ENCODE data around the gene HTR2C.
"Not testable (repeated sequence)": the region's sequence is repeated elsewhere in the genome, so short reads cannot be mapped to it uniquely, and the experiment has no call there.

The HTR2C gene

DNA sequence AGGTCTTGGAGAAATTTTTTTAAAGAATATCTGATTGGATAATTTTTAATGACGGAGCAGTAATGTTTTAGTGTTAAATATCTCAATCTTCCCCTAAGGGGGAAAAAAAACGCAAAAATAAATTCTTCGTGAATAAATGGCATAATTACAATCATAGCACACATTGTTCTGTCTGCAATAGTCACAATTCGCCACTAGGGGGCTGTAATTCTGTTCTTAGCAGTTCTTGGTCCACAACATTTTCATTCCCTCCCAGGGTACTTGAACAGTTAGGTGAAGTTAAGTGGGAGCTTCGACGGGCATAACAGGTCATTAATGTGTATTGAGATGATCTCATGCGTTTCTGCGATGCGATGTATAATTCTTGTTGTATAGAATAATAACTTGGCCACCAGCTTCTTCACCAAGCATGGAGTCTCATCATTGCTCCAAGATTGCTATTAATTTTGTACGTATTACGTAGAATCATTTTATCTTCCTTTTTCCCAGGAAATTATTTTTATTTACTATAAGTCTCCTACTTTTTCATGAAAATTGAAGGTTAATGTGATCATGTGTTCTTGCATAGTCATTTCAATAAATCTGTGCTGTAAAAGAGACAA is 27.2 kb downstream of the HTR2C start:
- H3K9me3 ChIP-seq (ENCODE audit: control insufficient read depth, low read length), result no peaks in the 10 kb centered on the region
- H3K4me3 ChIP-seq (ENCODE audit: low read length), result no peak overlapping the region
- no peaks in the 10 kb centered on the region for H3K4me1 ChIP-seq (ENCODE audit: control insufficient read depth, insufficient read depth, low read length)
- no peak overlapping the region for H3K9ac ChIP-seq (ENCODE audit: low read length)
- H3K27me3 ChIP-seq (ENCODE audit: control insufficient read depth, insufficient read depth, low read length), result no peaks in the 10 kb centered on the region
- H3K36me3 ChIP-seq (ENCODE audit: control insufficient read depth, insufficient read depth, low read length), result no peaks in the 10 kb centered on the region

DNA sequence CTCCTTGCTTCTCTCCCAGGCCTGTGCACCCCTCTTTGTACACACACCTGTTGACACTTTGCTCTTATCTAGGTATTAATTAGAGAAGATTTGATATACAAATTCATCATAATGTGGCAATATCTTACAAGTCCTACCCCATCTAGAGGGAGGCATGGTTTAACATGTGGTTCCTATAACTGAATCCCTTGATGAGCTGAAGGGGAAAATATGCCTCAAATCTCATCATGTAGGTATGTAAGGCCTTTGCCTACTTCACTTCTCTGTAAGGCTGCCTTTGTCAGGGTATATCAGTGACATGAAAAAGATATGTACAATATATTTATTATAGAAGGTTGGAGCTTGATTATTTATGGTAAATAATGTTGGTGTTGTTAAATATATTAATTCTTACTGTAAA is 31.9 kb downstream of the HTR2C start:
- H3K27me3 ChIP-seq (ENCODE audit: control insufficient read depth, insufficient read depth, low read length), result no peaks in the 10 kb centered on the region
- H3K36me3 ChIP-seq (ENCODE audit: control insufficient read depth, insufficient read depth, low read length), result no peaks in the 10 kb centered on the region
- no peaks in the 10 kb centered on the region for H3K9me3 ChIP-seq (ENCODE audit: control insufficient read depth, low read length)
- H3K4me3 ChIP-seq (ENCODE audit: low read length), result no peak overlapping the region
- no peaks in the 10 kb centered on the region for H3K4me1 ChIP-seq (ENCODE audit: control insufficient read depth, insufficient read depth, low read length)
- H3K9ac ChIP-seq (ENCODE audit: low read length), result no peak overlapping the region

DNA sequence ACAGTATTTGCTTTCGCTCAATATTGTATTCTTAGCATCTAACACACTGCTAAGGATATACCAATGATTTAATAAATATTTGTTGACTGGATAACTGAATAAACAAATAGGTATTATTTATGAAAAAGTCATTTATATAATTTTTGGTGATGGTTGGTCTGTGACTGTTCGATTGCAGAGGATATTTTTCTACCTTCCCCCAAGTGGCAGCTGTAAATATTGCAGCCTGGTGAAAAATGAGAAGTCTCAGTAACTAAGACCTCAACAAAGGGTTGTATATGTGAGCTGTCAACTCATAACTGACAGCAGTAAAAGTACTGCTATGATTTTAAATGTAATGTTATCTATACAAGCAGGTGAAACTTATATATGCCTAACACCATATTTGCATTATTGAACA is 36.0 kb downstream of the HTR2C start:
- no peaks in the 10 kb centered on the region for H3K27me3 ChIP-seq (ENCODE audit: control insufficient read depth, insufficient read depth, low read length)
- H3K9ac ChIP-seq (ENCODE audit: low read length), result no peak overlapping the region
- H3K4me3 ChIP-seq (ENCODE audit: low read length), result no peak overlapping the region
- no peaks in the 10 kb centered on the region for H3K36me3 ChIP-seq (ENCODE audit: control insufficient read depth, insufficient read depth, low read length)
- no peaks in the 10 kb centered on the region for H3K4me1 ChIP-seq (ENCODE audit: control insufficient read depth, insufficient read depth, low read length)
- H3K9me3 ChIP-seq (ENCODE audit: control insufficient read depth, low read length), result no peaks in the 10 kb centered on the region

DNA sequence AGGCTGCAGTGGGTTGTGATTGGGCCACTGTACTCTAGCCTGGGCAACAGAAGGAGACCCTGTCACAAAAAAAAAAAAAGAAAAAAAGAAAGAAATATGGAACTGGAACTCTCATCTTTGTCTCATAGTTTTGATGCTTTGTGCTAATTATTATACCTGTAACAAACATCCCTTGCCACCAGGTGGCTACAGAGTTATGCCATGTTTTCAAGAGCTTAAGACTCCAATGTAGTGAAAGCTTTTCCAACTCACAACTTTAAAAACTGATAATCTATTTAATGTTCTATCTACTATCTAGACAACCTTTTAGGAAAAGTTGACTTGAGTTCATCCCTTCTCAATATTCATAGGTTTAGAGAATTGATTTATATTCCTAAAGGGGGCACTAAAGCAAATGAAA is 42.4 kb downstream of the HTR2C start:
- no peaks in the 10 kb centered on the region for H3K4me1 ChIP-seq (ENCODE audit: control insufficient read depth, insufficient read depth, low read length)
- no peaks in the 10 kb centered on the region for H3K27me3 ChIP-seq (ENCODE audit: control insufficient read depth, insufficient read depth, low read length)
- no peaks in the 10 kb centered on the region for H3K9me3 ChIP-seq (ENCODE audit: control insufficient read depth, low read length)
- no peaks in the 10 kb centered on the region for H3K36me3 ChIP-seq (ENCODE audit: control insufficient read depth, insufficient read depth, low read length)
- H3K9ac ChIP-seq (ENCODE audit: low read length), result no peak overlapping the region
- no peak overlapping the region for H3K4me3 ChIP-seq (ENCODE audit: low read length)

DNA sequence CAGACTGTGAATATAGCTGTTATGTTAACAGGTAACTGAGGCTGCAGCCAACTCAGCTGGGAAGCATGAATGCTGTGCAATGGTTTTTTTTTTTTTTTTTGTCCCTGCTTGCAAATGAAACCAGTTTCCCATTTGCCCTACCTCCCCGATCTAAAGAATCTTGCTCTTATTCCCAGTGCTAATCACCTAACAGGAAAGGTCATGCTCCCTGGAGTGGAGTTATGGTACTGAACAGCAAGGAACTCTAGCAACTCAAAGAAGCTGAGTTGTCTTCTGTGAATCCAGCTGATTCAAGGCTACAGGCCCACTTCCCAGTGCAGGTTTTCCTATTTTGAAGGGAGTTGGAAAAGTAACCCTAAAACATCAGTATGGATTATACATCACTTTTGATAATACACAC is 52.1 kb downstream of the HTR2C start:
- H3K4me3 ChIP-seq (ENCODE audit: low read length), result no peak overlapping the region
- no peak overlapping the region for H3K9ac ChIP-seq (ENCODE audit: low read length)
- H3K36me3 ChIP-seq (ENCODE audit: control insufficient read depth, insufficient read depth, low read length), result no peaks in the 10 kb centered on the region
- no peaks in the 10 kb centered on the region for H3K4me1 ChIP-seq (ENCODE audit: control insufficient read depth, insufficient read depth, low read length)
- no peaks in the 10 kb centered on the region for H3K9me3 ChIP-seq (ENCODE audit: control insufficient read depth, low read length)
- no peaks in the 10 kb centered on the region for H3K27me3 ChIP-seq (ENCODE audit: control insufficient read depth, insufficient read depth, low read length)

DNA sequence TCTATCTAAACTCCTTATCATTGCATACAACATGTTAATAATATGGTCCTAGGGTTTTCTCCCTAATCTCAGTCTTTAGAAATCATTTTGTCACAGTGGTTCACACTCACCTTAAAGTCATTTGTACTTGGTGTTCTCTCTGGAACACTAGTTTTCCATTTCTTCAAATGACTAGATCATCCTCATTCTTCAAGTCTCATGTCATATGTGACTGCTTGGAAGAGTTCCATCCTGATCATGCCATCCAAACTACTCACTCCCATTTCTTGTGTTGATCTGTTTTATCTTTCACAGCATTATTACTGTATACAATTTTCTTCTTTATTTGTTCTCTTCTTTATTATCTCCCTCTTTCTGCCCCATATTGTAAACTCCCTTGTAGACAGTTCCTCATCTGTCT is 66.5 kb downstream of the HTR2C start:
- no peak overlapping the region for H3K9ac ChIP-seq (ENCODE audit: low read length)
- H3K27me3 ChIP-seq (ENCODE audit: control insufficient read depth, insufficient read depth, low read length), result no peaks in the 10 kb centered on the region
- no peak overlapping the region for H3K4me3 ChIP-seq (ENCODE audit: low read length)
- H3K36me3 ChIP-seq (ENCODE audit: control insufficient read depth, insufficient read depth, low read length), result no peaks in the 10 kb centered on the region
- no peaks in the 10 kb centered on the region for H3K9me3 ChIP-seq (ENCODE audit: control insufficient read depth, low read length)
- H3K4me1 ChIP-seq (ENCODE audit: control insufficient read depth, insufficient read depth, low read length), result no peaks in the 10 kb centered on the region

DNA sequence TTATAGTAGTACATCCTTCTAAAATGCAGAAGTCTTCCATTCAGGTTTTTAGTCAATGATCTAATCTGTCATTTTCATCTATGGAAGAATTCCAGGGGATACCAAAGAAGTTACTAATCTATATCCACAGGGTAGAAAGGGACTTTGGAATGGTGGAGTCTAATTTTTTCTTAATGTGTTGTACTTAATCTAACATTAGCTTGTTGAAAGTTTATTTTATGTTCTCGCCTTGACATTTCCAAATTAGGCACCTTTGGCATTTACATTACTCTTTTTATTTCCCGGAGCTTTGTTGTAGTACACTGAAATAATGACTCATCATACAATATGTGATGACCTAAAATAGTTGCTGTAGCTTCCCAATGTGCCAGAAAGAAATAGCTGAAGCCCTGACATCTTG is 91.5 kb downstream of the HTR2C start:
- Histone ChIP-seq H3K9ac (ENCODE audit: low read length) (no peak overlapping the region), H3K9me3 (ENCODE audit: control insufficient read depth, low read length) (no peaks in the 10 kb centered on the region), H3K36me3 (ENCODE audit: control insufficient read depth, insufficient read depth, low read length) (no peaks in the 10 kb centered on the region), H3K27me3 (ENCODE audit: control insufficient read depth, insufficient read depth, low read length) (no peaks in the 10 kb centered on the region), H3K4me3 (ENCODE audit: low read length) (no peak overlapping the region), H3K4me1 (ENCODE audit: control insufficient read depth, insufficient read depth, low read length) (no peaks in the 10 kb centered on the region)

DNA sequence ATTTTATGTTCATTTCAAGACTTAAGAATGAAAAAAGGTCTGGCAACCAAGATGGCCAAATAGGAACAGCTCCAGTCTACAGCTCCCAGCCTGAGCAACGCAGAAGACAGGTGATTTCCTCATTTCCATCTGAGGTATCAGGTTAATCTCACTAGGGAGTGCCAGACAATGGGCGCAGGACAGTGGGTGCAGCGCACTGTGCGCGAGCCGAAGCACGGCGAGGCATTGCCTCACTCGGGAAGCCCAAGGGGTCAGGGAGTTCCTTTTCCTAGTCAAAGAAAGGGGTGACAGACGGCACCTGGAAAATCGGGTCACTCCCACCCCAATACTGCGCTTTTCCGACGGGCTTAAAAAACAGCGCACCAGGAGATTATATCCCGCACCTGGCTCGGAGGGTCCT is 116.6 kb downstream of the HTR2C start:
- not testable (repeated sequence) for H3K4me1 ChIP-seq (ENCODE audit: control insufficient read depth, insufficient read depth, low read length); H3K27me3 ChIP-seq (ENCODE audit: control insufficient read depth, insufficient read depth, low read length); H3K9me3 ChIP-seq (ENCODE audit: control insufficient read depth, low read length); H3K9ac ChIP-seq (ENCODE audit: low read length); H3K4me3 ChIP-seq (ENCODE audit: low read length); H3K36me3 ChIP-seq (ENCODE audit: control insufficient read depth, insufficient read depth, low read length)

DNA sequence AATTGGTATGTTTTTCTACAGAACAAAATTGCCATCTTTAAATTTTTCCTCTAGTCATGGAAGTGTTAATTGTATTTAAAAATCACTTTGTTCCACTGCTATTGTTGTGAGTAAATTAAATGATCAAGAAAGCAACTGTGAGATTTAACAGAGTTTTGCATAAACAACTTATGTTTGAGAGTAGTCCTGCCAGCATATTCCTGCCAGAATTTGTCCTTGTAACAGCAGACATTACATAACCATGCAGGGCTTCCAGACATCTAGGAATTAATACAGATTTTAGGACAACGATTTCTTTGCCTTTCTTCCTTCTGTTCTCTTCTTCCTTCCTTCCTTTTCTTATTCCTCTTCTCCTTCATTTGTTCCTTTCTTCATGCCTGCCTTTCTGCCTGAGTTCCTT is 125.5 kb downstream of the HTR2C start:
- no peaks in the 10 kb centered on the region for H3K9me3 ChIP-seq (ENCODE audit: control insufficient read depth, low read length)

DNA sequence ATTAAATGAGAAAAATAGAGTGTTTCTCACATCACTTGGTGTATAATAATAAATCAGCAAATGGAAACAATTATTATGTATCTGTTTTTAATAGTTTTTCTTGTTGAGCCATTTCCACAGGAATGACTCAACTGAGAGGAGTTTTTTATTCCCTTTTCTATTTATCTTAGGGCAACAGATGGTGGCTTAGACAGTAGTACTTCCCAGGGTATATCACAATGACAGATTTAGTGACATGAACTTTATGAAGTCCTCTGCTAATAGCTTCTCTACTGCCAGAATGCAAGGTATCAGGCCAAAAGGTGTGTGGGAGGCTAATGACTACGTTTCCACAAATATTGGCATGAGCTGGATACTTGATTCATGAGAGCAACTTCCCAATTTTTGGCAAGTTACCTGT is 126.7 kb downstream of the HTR2C start:
- Histone ChIP-seq H3K9me3 (ENCODE audit: control insufficient read depth, low read length) (no peaks in the 10 kb centered on the region), H3K27me3 (ENCODE audit: control insufficient read depth, insufficient read depth, low read length) (no peaks in the 10 kb centered on the region), H3K4me1 (ENCODE audit: control insufficient read depth, insufficient read depth, low read length) (no peaks in the 10 kb centered on the region), H3K9ac (ENCODE audit: low read length) (no peak overlapping the region), H3K36me3 (ENCODE audit: control insufficient read depth, insufficient read depth, low read length) (no peaks in the 10 kb centered on the region), H3K4me3 (ENCODE audit: low read length) (no peak overlapping the region)

More for the DNA sequence above, 125.5 kb downstream of the HTR2C start:
- H3K4me1 ChIP-seq (ENCODE audit: control insufficient read depth, insufficient read depth, low read length), result no peaks in the 10 kb centered on the region
- no peaks in the 10 kb centered on the region for H3K27me3 ChIP-seq (ENCODE audit: control insufficient read depth, insufficient read depth, low read length)
- no peak overlapping the region for H3K9ac ChIP-seq (ENCODE audit: low read length)
- no peak overlapping the region for H3K4me3 ChIP-seq (ENCODE audit: low read length)
- H3K36me3 ChIP-seq (ENCODE audit: control insufficient read depth, insufficient read depth, low read length), result no peaks in the 10 kb centered on the region

DNA sequence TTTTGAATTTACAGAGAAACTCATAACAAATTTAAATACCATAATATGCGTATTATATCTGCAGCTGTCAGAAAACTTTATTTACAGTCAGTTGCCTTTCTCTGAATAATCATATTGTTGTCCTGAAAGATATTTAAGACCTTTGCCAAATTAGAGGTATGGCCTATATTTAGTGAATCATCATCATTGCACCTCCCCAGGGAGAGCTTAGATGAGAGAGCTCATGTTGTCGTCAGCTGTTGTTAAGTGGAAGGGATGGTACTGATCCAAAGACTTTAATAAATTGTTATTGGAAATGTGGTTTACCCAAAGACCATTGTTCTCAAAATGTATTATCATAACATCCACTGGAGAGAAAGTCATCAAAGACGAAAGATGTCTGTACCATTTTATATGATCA is 128.6 kb downstream of the HTR2C start:
- H3K27me3 ChIP-seq (ENCODE audit: control insufficient read depth, insufficient read depth, low read length), result no peaks in the 10 kb centered on the region
- no peaks in the 10 kb centered on the region for H3K4me1 ChIP-seq (ENCODE audit: control insufficient read depth, insufficient read depth, low read length)
- no peaks in the 10 kb centered on the region for H3K9me3 ChIP-seq (ENCODE audit: control insufficient read depth, low read length)
- no peak overlapping the region for H3K9ac ChIP-seq (ENCODE audit: low read length)
- H3K4me3 ChIP-seq (ENCODE audit: low read length), result no peak overlapping the region
- H3K36me3 ChIP-seq (ENCODE audit: control insufficient read depth, insufficient read depth, low read length), result no peaks in the 10 kb centered on the region

DNA sequence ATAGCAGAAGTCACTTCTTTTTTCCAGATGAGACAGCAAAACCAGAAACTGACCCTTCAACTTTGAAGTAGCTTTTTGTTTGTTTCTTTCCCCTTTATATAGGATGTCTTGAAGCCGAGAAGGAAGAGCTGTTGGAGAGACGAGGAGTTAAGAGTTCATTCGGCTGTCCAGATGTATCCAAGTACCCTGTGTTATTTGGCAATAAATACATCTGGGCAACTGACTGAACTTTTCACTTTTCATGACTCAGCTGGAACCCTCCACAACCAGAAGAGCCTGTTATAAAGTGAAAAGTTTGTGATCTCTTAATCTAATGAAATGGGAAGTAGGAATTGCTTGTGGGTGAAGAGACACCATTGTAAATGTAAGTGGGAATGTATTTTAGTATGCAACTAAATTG is 131.2 kb downstream of the HTR2C start:
- H3K9me3 ChIP-seq (ENCODE audit: control insufficient read depth, low read length), result no peaks in the 10 kb centered on the region
- H3K27me3 ChIP-seq (ENCODE audit: control insufficient read depth, insufficient read depth, low read length), result no peaks in the 10 kb centered on the region
- no peaks in the 10 kb centered on the region for H3K36me3 ChIP-seq (ENCODE audit: control insufficient read depth, insufficient read depth, low read length)
- no peak overlapping the region for H3K4me3 ChIP-seq (ENCODE audit: low read length)
- no peaks in the 10 kb centered on the region for H3K4me1 ChIP-seq (ENCODE audit: control insufficient read depth, insufficient read depth, low read length)
- H3K9ac ChIP-seq (ENCODE audit: low read length), result no peak overlapping the region

DNA sequence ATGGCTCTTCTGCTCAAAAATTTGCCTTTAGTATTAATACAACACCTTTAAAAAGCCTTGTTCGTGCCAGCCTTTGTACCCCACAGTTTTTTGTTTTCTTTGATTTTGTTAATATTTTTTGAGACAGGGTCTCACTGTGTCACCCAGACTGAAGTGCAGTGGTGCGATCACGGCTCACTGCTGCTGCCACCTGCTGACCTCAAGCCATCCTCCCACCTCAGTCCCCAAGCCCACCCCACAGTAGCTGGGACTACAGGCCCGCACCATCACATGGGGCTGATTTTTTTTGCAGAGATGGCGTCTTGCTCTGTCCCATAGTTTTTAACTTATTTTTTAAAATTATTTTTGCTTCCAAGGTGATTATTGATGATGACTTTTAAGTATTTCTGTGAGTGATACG is 134.0 kb downstream of the HTR2C start:
- H3K9me3 ChIP-seq (ENCODE audit: control insufficient read depth, low read length), result no peaks in the 10 kb centered on the region
- H3K4me3 ChIP-seq (ENCODE audit: low read length), result no peak overlapping the region
- H3K27me3 ChIP-seq (ENCODE audit: control insufficient read depth, insufficient read depth, low read length), result no peaks in the 10 kb centered on the region
- H3K9ac ChIP-seq (ENCODE audit: low read length), result no peak overlapping the region
- no peaks in the 10 kb centered on the region for H3K36me3 ChIP-seq (ENCODE audit: control insufficient read depth, insufficient read depth, low read length)
- no peaks in the 10 kb centered on the region for H3K4me1 ChIP-seq (ENCODE audit: control insufficient read depth, insufficient read depth, low read length)
